HL-60 (cell line): ENCODE measurements around the gene TSPO2.

ENCODE experiments used
- GABPA ChIP-seq: IDR thresholded peaks from 2 replicates; pipeline ENCODE4 v1.6.1; 2012; ENCODE audit warnings: low read depth
- TF ChIP-seq, protein P1 (sequence below): IDR thresholded peaks from one replicate; pipeline ENCODE4 v1.5.1; 2011; ENCODE audit warnings: low read length, control low read depth, inconsistent platforms; ENCODE audit not compliant: insufficient read depth
- TF ChIP-seq, protein P2 (sequence below): IDR thresholded peaks from 2 replicates; pipeline ENCODE4 v1.6.1; 2012; ENCODE audit warnings: low read depth; ENCODE audit not compliant: insufficient replicate concordance

DNA sequence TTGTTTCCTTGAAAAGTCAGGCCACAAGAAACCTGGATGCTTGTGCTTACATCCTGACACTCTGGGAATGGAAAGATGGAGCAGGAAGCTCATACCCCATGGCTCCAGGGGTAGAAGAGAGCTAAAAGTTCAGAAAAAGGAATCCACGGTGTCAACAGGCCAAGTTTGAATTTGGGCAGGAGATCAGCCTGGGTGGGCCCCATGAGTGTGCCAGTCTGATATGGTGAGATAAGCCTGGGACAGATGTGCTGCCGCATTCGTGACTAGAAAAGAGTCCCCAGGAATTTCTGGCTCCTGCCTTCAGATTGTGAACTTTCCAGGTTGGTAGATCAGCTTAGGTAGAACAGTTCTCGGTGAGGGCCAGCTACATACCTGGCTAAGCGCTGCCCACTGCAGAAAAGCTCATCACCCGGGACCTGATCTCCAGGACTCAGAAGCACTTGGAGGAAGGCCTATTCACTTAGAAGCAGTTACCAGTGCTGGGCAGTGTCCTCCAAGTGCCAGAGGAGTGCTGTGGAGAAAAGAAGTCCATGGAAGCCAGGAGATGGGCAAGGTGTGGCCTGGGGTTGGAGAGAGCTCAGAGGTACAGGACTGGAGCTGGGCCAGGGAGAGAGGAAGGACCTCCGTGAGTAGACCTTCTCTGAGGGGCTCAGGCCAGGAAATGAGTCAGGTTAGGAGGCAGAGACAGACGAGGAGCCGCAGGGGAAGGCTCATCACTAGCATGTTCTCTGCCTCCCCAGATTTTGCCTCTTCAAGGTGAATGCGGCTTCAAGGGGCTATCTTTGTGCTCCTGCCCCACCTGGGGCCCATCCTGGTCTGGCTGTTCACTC is at the start of gene TSPO2:
- TF ChIP-seq, protein P1, sequence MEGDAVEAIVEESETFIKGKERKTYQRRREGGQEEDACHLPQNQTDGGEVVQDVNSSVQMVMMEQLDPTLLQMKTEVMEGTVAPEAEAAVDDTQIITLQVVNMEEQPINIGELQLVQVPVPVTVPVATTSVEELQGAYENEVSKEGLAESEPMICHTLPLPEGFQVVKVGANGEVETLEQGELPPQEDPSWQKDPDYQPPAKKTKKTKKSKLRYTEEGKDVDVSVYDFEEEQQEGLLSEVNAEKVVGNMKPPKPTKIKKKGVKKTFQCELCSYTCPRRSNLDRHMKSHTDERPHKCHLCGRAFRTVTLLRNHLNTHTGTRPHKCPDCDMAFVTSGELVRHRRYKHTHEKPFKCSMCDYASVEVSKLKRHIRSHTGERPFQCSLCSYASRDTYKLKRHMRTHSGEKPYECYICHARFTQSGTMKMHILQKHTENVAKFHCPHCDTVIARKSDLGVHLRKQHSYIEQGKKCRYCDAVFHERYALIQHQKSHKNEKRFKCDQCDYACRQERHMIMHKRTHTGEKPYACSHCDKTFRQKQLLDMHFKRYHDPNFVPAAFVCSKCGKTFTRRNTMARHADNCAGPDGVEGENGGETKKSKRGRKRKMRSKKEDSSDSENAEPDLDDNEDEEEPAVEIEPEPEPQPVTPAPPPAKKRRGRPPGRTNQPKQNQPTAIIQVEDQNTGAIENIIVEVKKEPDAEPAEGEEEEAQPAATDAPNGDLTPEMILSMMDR: no peak
- TF ChIP-seq, protein P2, sequence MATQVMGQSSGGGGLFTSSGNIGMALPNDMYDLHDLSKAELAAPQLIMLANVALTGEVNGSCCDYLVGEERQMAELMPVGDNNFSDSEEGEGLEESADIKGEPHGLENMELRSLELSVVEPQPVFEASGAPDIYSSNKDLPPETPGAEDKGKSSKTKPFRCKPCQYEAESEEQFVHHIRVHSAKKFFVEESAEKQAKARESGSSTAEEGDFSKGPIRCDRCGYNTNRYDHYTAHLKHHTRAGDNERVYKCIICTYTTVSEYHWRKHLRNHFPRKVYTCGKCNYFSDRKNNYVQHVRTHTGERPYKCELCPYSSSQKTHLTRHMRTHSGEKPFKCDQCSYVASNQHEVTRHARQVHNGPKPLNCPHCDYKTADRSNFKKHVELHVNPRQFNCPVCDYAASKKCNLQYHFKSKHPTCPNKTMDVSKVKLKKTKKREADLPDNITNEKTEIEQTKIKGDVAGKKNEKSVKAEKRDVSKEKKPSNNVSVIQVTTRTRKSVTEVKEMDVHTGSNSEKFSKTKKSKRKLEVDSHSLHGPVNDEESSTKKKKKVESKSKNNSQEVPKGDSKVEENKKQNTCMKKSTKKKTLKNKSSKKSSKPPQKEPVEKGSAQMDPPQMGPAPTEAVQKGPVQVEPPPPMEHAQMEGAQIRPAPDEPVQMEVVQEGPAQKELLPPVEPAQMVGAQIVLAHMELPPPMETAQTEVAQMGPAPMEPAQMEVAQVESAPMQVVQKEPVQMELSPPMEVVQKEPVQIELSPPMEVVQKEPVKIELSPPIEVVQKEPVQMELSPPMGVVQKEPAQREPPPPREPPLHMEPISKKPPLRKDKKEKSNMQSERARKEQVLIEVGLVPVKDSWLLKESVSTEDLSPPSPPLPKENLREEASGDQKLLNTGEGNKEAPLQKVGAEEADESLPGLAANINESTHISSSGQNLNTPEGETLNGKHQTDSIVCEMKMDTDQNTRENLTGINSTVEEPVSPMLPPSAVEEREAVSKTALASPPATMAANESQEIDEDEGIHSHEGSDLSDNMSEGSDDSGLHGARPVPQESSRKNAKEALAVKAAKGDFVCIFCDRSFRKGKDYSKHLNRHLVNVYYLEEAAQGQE: no peak
- TF ChIP-seq GABPA: no peak
